Smooth muscle cell of the brain vasculature (primary cell): ENCODE data around the gene PAWR.
"Not testable (repeated sequence)": the region's sequence is repeated elsewhere in the genome, so short reads cannot be mapped to it uniquely, and the experiment has no call there.

Source experiments
- DNase-seq: peaks from one replicate; pipeline ENCODE4 v3.0.0-alpha.2; 2012; ENCODE audit warnings: low read depth, low spot score

The PAWR gene

DNA sequence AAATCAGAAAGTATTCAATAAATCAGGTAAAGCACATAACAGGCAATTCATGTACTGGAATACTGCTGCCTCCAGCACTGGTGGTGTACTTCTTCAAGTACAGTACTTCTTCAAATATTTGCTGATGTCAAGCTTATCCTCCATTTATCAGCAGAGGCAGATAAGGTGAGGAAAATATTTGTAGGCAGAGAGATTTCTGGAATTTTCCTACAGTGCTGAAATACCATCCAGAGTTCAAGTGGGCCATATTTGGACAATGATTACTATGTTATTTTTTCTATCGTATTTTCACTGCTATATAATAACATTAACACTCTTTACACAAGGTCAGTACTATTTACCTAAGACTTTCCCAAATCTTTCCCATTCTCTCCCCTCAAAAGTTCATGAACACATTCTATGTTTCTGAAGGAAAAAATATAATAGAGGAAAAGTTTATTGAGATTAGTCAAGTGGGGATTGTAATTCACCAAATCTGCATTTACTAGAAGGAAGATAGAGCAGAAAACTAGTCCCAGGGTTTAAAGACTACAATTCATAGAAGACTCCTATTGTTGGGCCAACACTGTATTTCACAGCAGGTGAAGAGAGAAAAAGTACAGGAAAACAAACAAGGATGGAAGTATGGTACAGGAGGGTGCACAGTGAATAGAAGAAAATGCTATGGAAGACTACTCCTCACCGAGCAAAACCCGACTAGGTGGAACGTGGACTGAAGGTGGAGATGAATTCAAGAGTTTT lies 141.1 kb downstream of the PAWR start:
- DNase-seq = no peak

DNA sequence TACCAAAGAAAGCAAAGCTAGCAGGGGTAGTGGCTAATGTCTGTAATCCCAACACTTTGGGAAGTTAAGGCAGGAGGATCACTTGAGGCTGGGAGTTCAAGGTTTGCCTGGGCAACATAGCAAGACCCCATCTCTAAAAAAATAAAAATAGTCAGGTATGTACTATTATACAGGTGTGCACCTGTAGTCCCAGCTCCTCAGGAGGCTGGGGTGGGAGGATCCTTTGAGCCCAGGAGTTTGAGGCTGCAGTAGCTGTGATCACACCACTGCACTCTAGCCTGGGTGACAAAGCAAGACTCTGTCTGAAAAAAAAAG lies 142.2 kb downstream of the PAWR start:
- DNase-seq = no peak

DNA sequence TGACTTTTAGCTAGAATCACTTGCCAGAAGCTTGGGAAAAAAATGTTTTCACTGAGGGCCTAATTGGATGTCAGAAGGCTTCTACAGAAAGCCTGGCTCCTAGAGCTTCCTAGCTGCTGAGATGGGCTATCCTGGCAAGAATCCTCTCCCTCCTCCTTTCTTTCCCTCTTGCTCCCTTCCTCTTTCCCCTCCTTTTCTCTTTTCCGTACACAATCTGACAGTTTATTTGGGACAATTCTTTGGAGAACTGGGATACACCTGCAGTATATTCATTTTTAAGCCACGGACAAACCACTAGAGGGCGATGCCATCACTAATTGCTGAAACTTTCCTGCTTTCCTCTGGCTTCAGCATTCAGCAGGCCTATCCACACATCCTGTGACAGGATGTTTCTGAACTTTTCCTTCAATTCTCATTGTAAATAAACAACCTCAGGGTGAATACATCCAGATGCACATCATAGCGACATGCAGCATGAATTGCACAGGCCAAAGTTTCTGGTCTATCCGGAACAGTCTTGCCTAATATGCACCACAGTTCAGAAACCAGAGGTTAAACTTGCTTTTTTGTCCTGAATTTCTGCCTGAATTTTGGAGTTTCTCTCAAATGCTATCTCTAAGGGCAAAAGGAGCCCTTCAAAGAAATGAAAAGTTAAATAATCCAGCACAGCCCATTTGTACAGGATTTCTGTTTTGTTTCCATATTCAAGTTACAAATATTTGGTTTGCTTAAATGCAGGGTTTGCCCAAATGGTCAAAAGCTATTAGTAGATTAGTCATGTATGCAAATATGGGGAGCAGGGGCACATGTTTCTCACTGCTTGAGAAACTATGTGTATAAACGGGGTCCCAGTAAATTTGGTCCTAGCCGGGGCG lies 142.8 kb downstream of the PAWR start:
- DNase-seq = no peak

DNA sequence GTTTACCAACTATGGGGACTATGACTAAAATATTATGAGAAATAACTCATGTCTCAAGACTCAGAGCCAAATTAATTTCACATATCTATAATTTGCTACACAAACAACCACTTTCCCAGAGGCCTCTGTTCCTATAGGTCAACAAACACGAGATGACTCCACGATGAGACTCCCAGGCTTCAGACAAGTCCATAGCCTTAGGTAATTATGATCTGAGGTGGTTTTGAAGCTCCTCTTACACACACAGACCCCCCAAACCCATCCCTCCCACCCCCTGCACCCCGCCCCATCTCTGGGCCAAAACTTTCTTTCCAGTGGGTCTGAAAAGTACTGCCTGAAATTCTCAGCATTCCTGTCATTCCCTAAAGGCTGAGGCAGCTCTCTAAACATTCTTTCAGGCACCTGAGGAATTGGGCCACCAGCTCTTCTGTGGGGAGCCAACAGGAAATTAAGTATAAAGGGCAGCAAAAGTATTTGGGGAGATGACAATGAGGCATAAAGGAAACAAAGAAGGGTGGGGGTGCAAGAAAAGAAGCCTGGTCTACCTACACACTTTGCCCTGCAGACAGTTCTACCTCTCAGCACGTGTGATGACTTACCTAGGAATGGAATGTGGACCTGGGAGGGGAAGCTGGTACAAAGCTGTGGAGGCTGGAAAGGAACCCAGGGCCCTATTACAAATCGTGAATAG lies 143.6 kb downstream of the PAWR start:
- no peak for DNase-seq

DNA sequence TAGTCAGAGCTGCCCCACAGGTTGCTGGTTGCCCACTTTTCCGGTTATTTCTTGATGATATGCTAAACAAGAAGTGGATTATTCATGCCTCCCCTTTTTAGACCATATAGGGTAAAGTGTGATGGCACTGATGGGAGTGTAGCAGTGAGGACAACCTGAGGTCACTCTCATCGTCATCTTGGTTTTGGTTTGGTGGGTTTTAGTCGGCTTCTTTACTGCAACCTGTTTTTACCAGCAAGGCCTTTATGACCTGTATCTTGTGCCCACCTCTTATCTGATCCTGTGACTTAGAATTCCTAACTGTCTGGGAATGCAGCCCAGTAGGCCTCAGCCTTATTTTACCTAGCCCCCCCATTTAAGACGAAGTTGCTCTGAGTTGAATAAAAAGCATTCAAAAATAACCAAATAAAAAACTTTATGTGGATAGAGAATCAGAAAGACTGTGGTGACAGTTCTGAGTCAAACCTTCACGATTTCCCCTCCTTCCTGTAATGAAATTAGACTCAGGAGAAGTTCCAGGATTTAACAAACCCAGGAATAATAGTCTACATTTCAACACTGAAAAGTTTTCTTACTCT lies 144.2 kb downstream of the PAWR start:
- DNase-seq = no peak

DNA sequence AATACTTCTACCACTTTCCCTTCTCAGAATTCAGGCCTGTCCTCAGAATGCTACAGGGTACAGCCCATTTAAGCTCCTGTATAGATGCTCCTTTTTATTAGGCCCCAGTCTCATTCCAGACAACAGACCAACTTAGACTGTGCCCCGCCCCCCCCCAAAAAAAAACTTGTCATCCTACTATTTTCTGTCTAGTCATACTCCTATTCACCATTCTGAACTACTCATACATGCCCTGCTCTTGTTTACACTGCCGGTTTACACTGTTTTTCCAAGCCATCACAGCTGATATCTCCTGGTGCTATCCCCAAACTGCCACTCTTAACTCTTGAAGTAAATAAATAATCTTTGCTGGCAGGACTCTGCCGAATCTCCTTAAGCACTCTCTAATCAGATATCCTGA lies 146.3 kb downstream of the PAWR start:
- DNase-seq = not testable (repeated sequence)

DNA sequence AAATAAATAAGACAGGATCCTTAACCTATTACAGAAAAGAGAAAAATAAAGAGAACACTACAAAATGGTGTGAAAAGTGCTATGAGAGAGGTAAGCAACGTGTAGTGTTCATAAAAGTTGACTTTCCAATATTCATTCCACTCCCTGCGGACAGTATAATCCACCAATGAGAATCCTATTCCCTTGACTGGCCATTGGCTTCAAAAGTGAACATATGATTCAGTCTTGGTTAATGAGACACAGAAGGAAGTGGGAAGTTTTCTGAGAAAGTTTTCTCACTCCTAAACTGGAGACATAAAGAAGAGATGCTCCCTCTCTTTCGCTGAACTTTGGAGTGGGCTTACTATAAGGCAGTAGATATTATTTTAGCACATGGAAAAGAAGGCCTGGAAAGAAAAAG lies 153.1 kb downstream of the PAWR start:
- no peak for DNase-seq

DNA sequence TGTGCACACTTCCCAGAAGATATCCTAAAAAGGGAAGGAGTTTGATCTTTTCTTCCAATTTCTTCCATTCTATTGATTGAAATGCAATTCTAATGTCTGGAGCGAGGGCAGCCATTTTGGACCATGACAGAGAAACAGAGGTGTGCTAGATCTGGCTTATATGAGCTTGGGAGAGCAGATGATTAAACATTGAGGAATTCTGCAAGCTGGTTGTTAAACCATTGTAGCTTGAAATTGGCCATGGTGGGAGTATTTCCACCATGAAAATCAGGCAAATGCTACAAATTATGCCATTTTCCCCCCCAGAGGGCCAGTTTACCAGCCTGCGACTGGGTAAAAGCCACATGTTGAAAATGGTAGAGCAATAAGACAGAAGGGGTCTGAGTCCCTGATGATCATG lies 155.0 kb downstream of the PAWR start:
- no peak for DNase-seq
